Effector memory CD4-positive, alpha-beta T cell (primary cell): Measurements from ENCODE around the gene PRUNE2.

Source experiments
- DNase-seq, 3 donors: peaks; one replicate each; pipeline ENCODE4 v3.0.0-alpha.2; 2020
- H3K27ac ChIP-seq: 2 replicates; pipeline ENCODE4 v1.7.0; 2013; ENCODE audit warnings: mild to moderate bottlenecking, low read length, moderate library complexity; ENCODE audit not compliant: insufficient read depth, poor library complexity, severe bottlenecking
- H3K27me3 ChIP-seq: replicated peaks from 2 replicates; pipeline ENCODE4 v1.7.0; 2013; ENCODE audit warnings: mild to moderate bottlenecking, low read length; ENCODE audit not compliant: insufficient read depth, control insufficient read depth, poor library complexity, severe bottlenecking
- H3K36me3 ChIP-seq: 2 replicates; pipeline ENCODE4 v1.7.0; 2013; ENCODE audit warnings: mild to moderate bottlenecking, low read length, moderate library complexity; ENCODE audit not compliant: control insufficient read depth, insufficient read depth
- H3K4me1 ChIP-seq: 2 replicates; pipeline ENCODE4 v1.7.0; 2013; ENCODE audit warnings: low read length, mild to moderate bottlenecking; ENCODE audit not compliant: control insufficient read depth, insufficient read depth, poor library complexity, severe bottlenecking
- H3K4me3 ChIP-seq: 2 replicates; pipeline ENCODE4 v1.7.0; 2013; ENCODE audit warnings: low read length, low read depth, mild to moderate bottlenecking; ENCODE audit not compliant: insufficient read depth, poor library complexity, severe bottlenecking
- H3K9me3 ChIP-seq: 2 replicates; pipeline ENCODE4 v1.7.0; 2013; ENCODE audit warnings: mild to moderate bottlenecking, low read length, moderate library complexity; ENCODE audit not compliant: control insufficient read depth

Gene PRUNE2

GRCh38 chr9:76564297-76564696, 341.6 kb downstream of the PRUNE2 start:
- H3K4me3 ChIP-seq, result no peak overlapping the region
- H3K4me1 ChIP-seq, result no peaks in the 10 kb centered on the region
- H3K36me3 ChIP-seq, result no peaks in the 10 kb centered on the region
- H3K27ac ChIP-seq, result no peak overlapping the region
- no peaks in the 10 kb centered on the region for H3K27me3 ChIP-seq
- H3K9me3 ChIP-seq, result no peaks in the 10 kb centered on the region
- DNase-seq, result no peak

- DNase-seq, result no peak
- Histone ChIP-seq H3K36me3 (no peaks in the 10 kb centered on the region), H3K27ac (no peak overlapping the region), H3K4me1 (no peaks in the 10 kb centered on the region), H3K9me3 (no peaks in the 10 kb centered on the region), H3K4me3 (no peak overlapping the region), H3K27me3 (no peaks in the 10 kb centered on the region)
Measured at GRCh38 chr9:76562511-76562911, 343.4 kb downstream of the PRUNE2 start.

GRCh38 chr9:76561900-76562299, 344.0 kb downstream of the PRUNE2 start:
- no peaks in the 10 kb centered on the region for H3K4me1 ChIP-seq
- H3K36me3 ChIP-seq, result no peaks in the 10 kb centered on the region
- no peak for DNase-seq
- no peak overlapping the region for H3K27ac ChIP-seq
- no peak overlapping the region for H3K4me3 ChIP-seq
- no peaks in the 10 kb centered on the region for H3K27me3 ChIP-seq
- no peaks in the 10 kb centered on the region for H3K9me3 ChIP-seq
